K562 (cell line): Measurements from ENCODE around the gene DIPK1A. TPM values are rescaled to one million over a fixed set of nuclear protein-coding genes. Genes with fewer than 3 reads are reported as not detected.

Source experiments
- ATAC-seq: fragments of 200-7000 bp; cut with Tn5 transposase; 3 replicates; pipeline ENCODE4 v1.9.1; 2020; ENCODE audit warnings: moderate library complexity
- BruUV-seq: library from RNA; stranded (reverse); fragments of 400-500 nt; replicated peaks from 2 replicates; lab custom pipeline; 2021; lab: Mats Ljungman, UMichigan
- CTCF ChIA-PET: fragments of 300-600 bp; formaldehyde crosslinking; extraction: SDS; loops from one replicate; lab custom pipeline; 2021; ENCODE audit warnings: low intra/inter-chr PET ratio; lab: Yijun Ruan, JAX
- POLR2A ChIA-PET: fragments of 300-600, 350-650 bp; sonication (Branson Sonifier 250); formaldehyde crosslinking; extraction: SDS; loops from one replicate; lab custom pipeline; 2021; ENCODE audit warnings: antibody characterized with exemption, inconsistent platforms; lab: Yijun Ruan, JAX
- DNase-seq, 4 experiments: peaks; one replicate each; pipeline versions ENCODE4 v3.0.0 to v3.0.0-alpha.2; 2011 to 2018; ENCODE audit warnings: low spot score in 3 of 4, mixed read lengths in 3 of 4; ENCODE audit errors: extremely low read depth in 1 of 4
- FAIRE-seq: peaks from 2 replicates; lab custom pipeline; 2011; peaks lifted over from hg19 to GRCh38; lab: Jason Lieb, UNC
- H2AFZ ChIP-seq: 2 replicates; pipeline ENCODE4 v1.6.0; 2011; ENCODE audit warnings: low read depth, low read length, control low read depth, inconsistent platforms
- H3K27ac ChIP-seq: fragments of 200-600 bp; 3 replicates; pipeline ENCODE4 v1.8.0; 2011; ENCODE audit warnings: low read depth, mild to moderate bottlenecking, control low read depth, inconsistent platforms, low read length, moderate library complexity, mixed read lengths; ENCODE audit errors: extremely low read depth
- H3K27me3 ChIP-seq, 2 experiments: fragments of 300-600 bp in 1 of 2; 2 replicates in 1 of 2; 3 replicates in 1 of 2; pipeline versions ENCODE4 v1.6.0 to v1.8.0; 2011; ENCODE audit warnings: inconsistent platforms in 2 of 2, low read length in 2 of 2, mild to moderate bottlenecking in 1 of 2, mixed read lengths in 1 of 2, moderate library complexity in 1 of 2; ENCODE audit not compliant: control insufficient read depth in 2 of 2, insufficient read depth in 2 of 2
- H3K36me3 ChIP-seq: fragments of 300-600 bp; 3 replicates; pipeline ENCODE4 v1.8.0; 2011; ENCODE audit warnings: mild to moderate bottlenecking, low read length, inconsistent platforms; ENCODE audit not compliant: control insufficient read depth, insufficient read depth
- H3K4me1 ChIP-seq, 2 experiments: fragments of 200-600 bp in 1 of 2; replicated peaks in 1 of 2; 2 replicates in 1 of 2; 3 replicates in 1 of 2; pipeline versions ENCODE4 v1.5.1 to v1.8.0; 2011; ENCODE audit warnings: inconsistent platforms in 2 of 2, low read length in 2 of 2, mild to moderate bottlenecking in 1 of 2, mixed read lengths in 1 of 2, moderate library complexity in 1 of 2; ENCODE audit not compliant: control insufficient read depth in 2 of 2, insufficient read depth in 2 of 2
- H3K4me2 ChIP-seq: 2 replicates; pipeline ENCODE4 v1.6.1; 2011; ENCODE audit warnings: low read length, control low read depth, inconsistent platforms, mixed read lengths; ENCODE audit not compliant: insufficient read depth
- H3K4me3 ChIP-seq: fragments of 200-600 bp; sonication (generic), shearing (Covaris generic); 2 replicates; pipeline ENCODE4 v1.5.1; 2016; ENCODE audit warnings: control low read depth, inconsistent platforms
- H3K79me2 ChIP-seq: fragments of 200-600 bp; 3 replicates; pipeline ENCODE4 v1.8.0; 2011; ENCODE audit warnings: low read length, inconsistent platforms; ENCODE audit not compliant: control insufficient read depth, insufficient read depth
- H3K9ac ChIP-seq, 2 experiments: 2 replicates each; pipeline versions ENCODE4 v1.6.0 to v1.6.1; 2011; ENCODE audit warnings: low read depth in 2 of 2, low read length in 2 of 2, control low read depth in 1 of 2, inconsistent platforms in 1 of 2, mild to moderate bottlenecking in 1 of 2, mixed read lengths in 1 of 2; ENCODE audit not compliant: insufficient read depth in 1 of 2
- H3K9me1 ChIP-seq: one replicate; pipeline ENCODE4 v1.6.0; 2011; ENCODE audit warnings: inconsistent platforms, mild to moderate bottlenecking, low read length, moderate library complexity; ENCODE audit not compliant: control insufficient read depth, insufficient read depth
- H3K9me3 ChIP-seq: replicated peaks from 2 replicates; pipeline ENCODE4 v1.5.1; 2011; ENCODE audit warnings: low read depth, low read length, inconsistent platforms; ENCODE audit not compliant: control insufficient read depth, insufficient read depth
- H4K20me1 ChIP-seq: replicated peaks from 2 replicates; pipeline ENCODE4 v1.6.1; 2011; ENCODE audit warnings: low read length, inconsistent platforms, mixed read lengths; ENCODE audit not compliant: control insufficient read depth, insufficient read depth
- RAD21 ChIP-seq, 2 experiments: fragments of 250-450 bp in 1 of 2; fragments of 450-650 bp in 1 of 2; sonication (Bioruptor Pico) in 1 of 2; formaldehyde crosslinking in 1 of 2; IDR thresholded peaks in 1 of 2; conservative IDR thresholded peaks in 1 of 2; 2 replicates each; pipeline versions ENCODE4 v1.4.0 to v1.8.0; 2020 to 2022; ENCODE audit warnings: mild to moderate bottlenecking in 2 of 2, moderate library complexity in 1 of 2
- ZNF830 ChIP-seq: fragments of 250-450 bp; sonication (Bioruptor Pico); IDR thresholded peaks from 2 replicates; pipeline ENCODE4 v1.5.0; 2021; ENCODE audit warnings: mild to moderate bottlenecking
- WGBS: fragments of 100-300 bp; shearing (Covaris generic); methylation state at CpG from one replicate; pipeline ENCODE4 v1.1.6; 2016; ENCODE audit warnings: low coverage, mixed read lengths; ENCODE audit not compliant: insufficient coverage; ENCODE audit errors: missing lambda C conversion rate; 5-methylcytosine and 5-hydroxymethylcytosine counted together
- in situ Hi-C: fragments of 300-500 bp; cut with MboI; formaldehyde crosslinking; loops from 4 replicates; pipeline ENCODE4 v1.15.0; 2018; ENCODE audit warnings: inconsistent platforms, mixed read lengths
- intact Hi-C: fragments of 100-400 bp; cut with micrococcal nuclease; formaldehyde crosslinking; loops from 2 replicates; pipeline ENCODE4 v1.14.2; 2022
- polyA plus RNA-seq, 8 experiments: library from polyadenylated mRNA; depleted of rRNA in 4 of 8; stranded (reverse) in 5 of 8; unstranded in 3 of 8; fragments of >200 nt; fragmentation: Nextera tagmentation in 2 of 8; fragmentation: Illumina TruSeq in 1 of 8; extraction: Ambion mirVana in 2 of 8; extraction: Trizol in 1 of 8; gene quantifications; 2 replicates each; pipeline versions ENCODE4 v1.2.1 to v1.2.3, GENCODE V29; 2011 to 2014; ENCODE audit warnings: inconsistent platforms in 1 of 8, missing spikeins in 1 of 8
- total RNA-seq, 7 experiments: library from RNA; depleted of rRNA in 6 of 7; stranded (reverse); fragments of >200 nt in 6 of 7; fragmentation: Illumina TruSeq in 2 of 7; extraction: Trizol in 2 of 7; gene quantifications; 2 replicates each; pipeline versions ENCODE4 v1.2.1 to v1.2.3, GENCODE V29; 2011 to 2021; ENCODE audit warnings: low replicate concordance in 1 of 7
- TF ChIP-seq, protein P1 (sequence below), 3 experiments: IDR thresholded peaks in 2 of 3; conservative IDR thresholded peaks in 1 of 3; 2 replicates each; pipeline ENCODE4 v1.5.1; 2011 to 2012; ENCODE audit warnings: low read length in 3 of 3, mild to moderate bottlenecking in 3 of 3, control low read depth in 2 of 3, improper control_type of control experiment in 1 of 3, inconsistent platforms in 1 of 3, low read depth in 1 of 3, mixed read lengths in 1 of 3, moderate library complexity in 1 of 3; ENCODE audit not compliant: insufficient read depth in 2 of 3
- TF ChIP-seq, protein P2 (sequence below), 2 experiments: fragments of 450-650 bp; formaldehyde crosslinking in 1 of 2; IDR thresholded peaks; 2 replicates each; pipeline versions ENCODE4 v1.4.0 to v1.6.1; 2014 to 2020; ENCODE audit warnings: mild to moderate bottlenecking in 2 of 2, borderline replicate concordance in 1 of 2, low read depth in 1 of 2

DIPK1A gene
- total and polyA plus RNA-seq, 9 of the 15 experiments (the other 6 are each of a cell fraction or from before 2014, with no cell fraction given), result 0.54 to 2.5 (median 1.3) TPM

DNA sequence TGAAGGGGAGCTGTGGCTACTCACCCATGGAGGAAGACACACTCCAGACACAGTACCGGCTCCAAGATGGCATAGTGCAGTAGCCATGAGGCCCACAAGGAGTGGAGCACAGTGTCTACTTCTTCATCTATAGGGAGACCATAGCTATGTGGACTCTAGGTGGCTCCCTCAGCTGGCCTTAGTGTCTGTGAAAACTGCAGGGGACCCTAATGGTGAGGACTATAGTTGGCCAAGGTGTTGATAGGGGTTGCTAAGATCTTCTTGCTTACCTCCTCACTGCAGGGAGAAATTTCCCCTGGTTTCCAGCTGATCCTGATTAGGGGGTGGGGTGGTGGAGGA is 58.9 kb downstream of the DIPK1A start:
- intact Hi-C loops, result loop anchor here (1.0 to 5.0 kb wide), 2 partner anchors 50 to 92 kb away; no protein-coding TSS in a partner anchor

More for the DNA sequence above, 58.9 kb downstream of the DIPK1A start:
- H3K4me3 ChIP-seq, result no peak overlapping the region
- H3K9me3 ChIP-seq, result no peaks in the 10 kb centered on the region
- ChIA-PET CTCF (no interaction called here), POLR2A (interaction anchor here (1.2 to 1.4 kb wide), 2 partner anchors 17 to 24 kb away, joined by 3 to 4 read pairs; no protein-coding TSS in a partner anchor)
- TF ChIP-seq ZNF830 (CRISPR knock-in tag) (no peak), RAD21 (CRISPR knock-in tag; conservative IDR thresholded peaks at IDR 0.05 in 1 of 2, IDR thresholded peaks at IDR 0.05 in 1 of 2) (peak in 1 of 2 experiments; percentile 48; a peak in 1 of 4 replicates)
- TF ChIP-seq, protein P1, sequence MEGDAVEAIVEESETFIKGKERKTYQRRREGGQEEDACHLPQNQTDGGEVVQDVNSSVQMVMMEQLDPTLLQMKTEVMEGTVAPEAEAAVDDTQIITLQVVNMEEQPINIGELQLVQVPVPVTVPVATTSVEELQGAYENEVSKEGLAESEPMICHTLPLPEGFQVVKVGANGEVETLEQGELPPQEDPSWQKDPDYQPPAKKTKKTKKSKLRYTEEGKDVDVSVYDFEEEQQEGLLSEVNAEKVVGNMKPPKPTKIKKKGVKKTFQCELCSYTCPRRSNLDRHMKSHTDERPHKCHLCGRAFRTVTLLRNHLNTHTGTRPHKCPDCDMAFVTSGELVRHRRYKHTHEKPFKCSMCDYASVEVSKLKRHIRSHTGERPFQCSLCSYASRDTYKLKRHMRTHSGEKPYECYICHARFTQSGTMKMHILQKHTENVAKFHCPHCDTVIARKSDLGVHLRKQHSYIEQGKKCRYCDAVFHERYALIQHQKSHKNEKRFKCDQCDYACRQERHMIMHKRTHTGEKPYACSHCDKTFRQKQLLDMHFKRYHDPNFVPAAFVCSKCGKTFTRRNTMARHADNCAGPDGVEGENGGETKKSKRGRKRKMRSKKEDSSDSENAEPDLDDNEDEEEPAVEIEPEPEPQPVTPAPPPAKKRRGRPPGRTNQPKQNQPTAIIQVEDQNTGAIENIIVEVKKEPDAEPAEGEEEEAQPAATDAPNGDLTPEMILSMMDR (IDR thresholded peaks at IDR 0.05 in 2 of 3, conservative IDR thresholded peaks at IDR 0.05 in 1 of 3; ENCODE audit: insufficient read depth in 2 of 3, low read depth in 1 of 3, low read length in 3 of 3), result peak; percentile 16 to 58 (median 28); a peak in 4 of 6 replicates
- TF ChIP-seq, protein P2, sequence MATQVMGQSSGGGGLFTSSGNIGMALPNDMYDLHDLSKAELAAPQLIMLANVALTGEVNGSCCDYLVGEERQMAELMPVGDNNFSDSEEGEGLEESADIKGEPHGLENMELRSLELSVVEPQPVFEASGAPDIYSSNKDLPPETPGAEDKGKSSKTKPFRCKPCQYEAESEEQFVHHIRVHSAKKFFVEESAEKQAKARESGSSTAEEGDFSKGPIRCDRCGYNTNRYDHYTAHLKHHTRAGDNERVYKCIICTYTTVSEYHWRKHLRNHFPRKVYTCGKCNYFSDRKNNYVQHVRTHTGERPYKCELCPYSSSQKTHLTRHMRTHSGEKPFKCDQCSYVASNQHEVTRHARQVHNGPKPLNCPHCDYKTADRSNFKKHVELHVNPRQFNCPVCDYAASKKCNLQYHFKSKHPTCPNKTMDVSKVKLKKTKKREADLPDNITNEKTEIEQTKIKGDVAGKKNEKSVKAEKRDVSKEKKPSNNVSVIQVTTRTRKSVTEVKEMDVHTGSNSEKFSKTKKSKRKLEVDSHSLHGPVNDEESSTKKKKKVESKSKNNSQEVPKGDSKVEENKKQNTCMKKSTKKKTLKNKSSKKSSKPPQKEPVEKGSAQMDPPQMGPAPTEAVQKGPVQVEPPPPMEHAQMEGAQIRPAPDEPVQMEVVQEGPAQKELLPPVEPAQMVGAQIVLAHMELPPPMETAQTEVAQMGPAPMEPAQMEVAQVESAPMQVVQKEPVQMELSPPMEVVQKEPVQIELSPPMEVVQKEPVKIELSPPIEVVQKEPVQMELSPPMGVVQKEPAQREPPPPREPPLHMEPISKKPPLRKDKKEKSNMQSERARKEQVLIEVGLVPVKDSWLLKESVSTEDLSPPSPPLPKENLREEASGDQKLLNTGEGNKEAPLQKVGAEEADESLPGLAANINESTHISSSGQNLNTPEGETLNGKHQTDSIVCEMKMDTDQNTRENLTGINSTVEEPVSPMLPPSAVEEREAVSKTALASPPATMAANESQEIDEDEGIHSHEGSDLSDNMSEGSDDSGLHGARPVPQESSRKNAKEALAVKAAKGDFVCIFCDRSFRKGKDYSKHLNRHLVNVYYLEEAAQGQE (IDR thresholded peaks at IDR 0.05; ENCODE audit: borderline replicate concordance), result 0 out of 2 replicates have a peak, but pooled peaks have one; percentile 6
- TF ChIP-seq, protein P2 (CRISPR knock-in tag; IDR thresholded peaks at IDR 0.05; ENCODE audit: low read depth), result no peak
- no peak overlapping the region for H3K27ac ChIP-seq
- H2AFZ ChIP-seq, result no peak overlapping the region
- no peak overlapping the region for H3K4me2 ChIP-seq
- DNase-seq (peak in 1 of 4 experiments; percentile 26), ATAC-seq (peak; percentile 89), FAIRE-seq (peak; percentile 37)
- in situ Hi-C loops, result no loop called here
- H4K20me1 ChIP-seq, result no peaks in the 10 kb centered on the region
- WGBS, result 71% methylated on average over 1 of the region's 1 CpG
- H3K79me2 ChIP-seq, result no peaks in the 10 kb centered on the region
- H3K4me1 ChIP-seq, result 0 out of 5 replicates have a peak, but pooled peaks cover 0 to 5% of the 10 kb centered on the region in 2 experiments
- no peak overlapping the region for H3K9ac ChIP-seq
- no peaks in the 10 kb centered on the region for H3K27me3 ChIP-seq
- H3K9me1 ChIP-seq, result no peaks in the 10 kb centered on the region
- no TSS peak for BruUV-seq
- H3K36me3 ChIP-seq, result no peaks in the 10 kb centered on the region
